ENCODE results near the gene OR11A1.

DNA sequence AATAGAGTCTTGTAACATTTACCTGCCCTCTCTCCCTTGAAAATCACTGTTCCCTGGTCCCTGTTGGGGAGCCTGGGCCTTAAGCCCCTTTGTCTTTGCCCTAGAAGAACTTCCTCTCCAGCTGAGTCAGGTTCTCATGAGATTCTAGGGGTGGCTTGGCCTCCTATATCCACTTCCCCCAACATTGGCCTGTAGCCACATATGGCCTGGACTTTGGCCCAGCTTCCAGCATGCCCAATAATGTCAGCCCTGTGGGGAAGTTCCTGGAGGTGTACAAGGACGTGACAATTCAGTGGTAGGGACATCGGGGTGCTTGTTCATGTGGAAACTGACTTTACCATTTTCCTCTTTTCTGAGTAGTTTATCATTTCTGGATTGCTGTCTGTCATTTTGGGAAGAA, 48.1 kb upstream of the OR11A1 start:
- TF ChIP-seq EZH2 (IDR thresholded peaks at IDR 0.05; ENCODE audit: borderline replicate concordance, insufficient read depth, low read depth, low read length, poor library complexity, severe bottlenecking): no peak
- TF ChIP-seq CTCF (IDR thresholded peaks at IDR 0.05): no peak
